ENCODE results near the gene CPEB3. TPM values are rescaled to one million over a fixed set of nuclear protein-coding genes. Genes with fewer than 3 reads are reported as not detected.
A peak's percentile ranks its signal among the peaks of the same experiment; 100 is the strongest.
"Not testable (repeated sequence)": the region's sequence is repeated elsewhere in the genome, so short reads cannot be mapped to it uniquely, and the experiment has no call there.

CPEB3 gene
- total and polyA plus RNA-seq, 3 experiments from 2014 or later, result 1.6 to 2.1 (median 2.1) TPM

DNA sequence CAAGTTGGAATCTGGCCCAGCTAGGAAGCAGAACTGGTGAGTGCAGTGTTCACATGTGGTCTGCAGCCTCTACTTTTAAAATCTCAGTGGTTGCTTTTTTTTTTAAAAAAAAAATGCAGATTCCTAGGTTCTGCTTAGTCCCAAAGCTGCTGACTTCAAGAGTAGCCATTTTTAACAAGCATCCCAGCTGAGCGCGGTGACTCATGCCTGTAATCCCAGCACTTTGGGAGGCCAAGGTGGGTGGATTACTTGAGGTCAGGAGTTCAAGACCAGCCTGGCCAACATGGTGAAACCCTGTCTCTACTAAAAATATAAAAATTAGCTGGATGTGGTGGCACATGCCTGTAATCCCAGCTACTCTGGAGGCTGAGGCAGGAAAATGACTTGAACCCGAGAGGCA, 265.5 kb downstream of the CPEB3 start:
- DNase-seq; H3K27ac ChIP-seq (ENCODE audit: low read depth, low read length); H3K4me1 Mint-ChIP-seq; H3K27me3 Mint-ChIP-seq; POLR2A ChIA-PET; H3K4me3 ChIP-seq (ENCODE audit: low read length); H3K9me3 Mint-ChIP-seq; H3K4me1 ChIP-seq (ENCODE audit: insufficient read depth, low read length); CTCF ChIA-PET; H3K4me3 Mint-ChIP-seq; H3K27ac Mint-ChIP-seq; H3K9me3 ChIP-seq (ENCODE audit: low read length); H3K27me3 ChIP-seq (ENCODE audit: insufficient read depth, low read length, poor library complexity, severe bottlenecking): not testable (repeated sequence)
- H3K36me3 ChIP-seq (ENCODE audit: insufficient read depth, low read length), result peaks cover 33% of the 10 kb centered on the region
- peaks cover 15 to 82% (median 47%) of the 10 kb centered on the region in 3 donors for H3K36me3 Mint-ChIP-seq

DNA sequence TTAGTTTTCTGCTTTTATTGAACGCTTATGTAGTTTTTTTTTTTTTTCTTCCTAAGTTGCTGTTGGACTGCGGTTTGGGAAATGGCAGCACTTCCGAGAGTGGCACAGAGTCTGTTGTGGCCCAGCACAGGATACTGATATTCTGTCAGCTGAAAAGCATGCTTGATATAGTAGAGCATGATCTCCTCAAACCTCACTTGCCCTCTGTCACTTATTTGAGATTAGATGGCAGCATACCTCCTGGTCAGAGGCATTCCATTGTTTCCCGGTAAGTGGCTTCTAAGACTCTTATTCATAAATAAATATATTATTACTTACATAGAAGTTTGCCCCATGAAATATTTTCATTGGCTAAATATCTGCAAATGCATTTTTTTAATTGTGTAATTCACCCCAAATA, 266.2 kb downstream of the CPEB3 start:
- Mint-ChIP-seq H3K9me3 (no peaks in the 10 kb centered on the region), H3K36me3 (peaks cover 15 to 84% (median 48%) of the 10 kb centered on the region in 3 donors), H3K27ac (peak overlapping the region in 1 of 8 donors; percentile 47), H3K4me1 (no peaks in the 10 kb centered on the region), H3K4me3 (no peak overlapping the region), H3K27me3 (no peaks in the 10 kb centered on the region)
- H3K4me1 ChIP-seq (ENCODE audit: insufficient read depth, low read length), result no peaks in the 10 kb centered on the region
- no peak for DNase-seq
- no peaks in the 10 kb centered on the region for H3K27me3 ChIP-seq (ENCODE audit: insufficient read depth, low read length, poor library complexity, severe bottlenecking)
- POLR2A ChIA-PET, result no interaction called here
- peaks cover 36% of the 10 kb centered on the region for H3K36me3 ChIP-seq (ENCODE audit: insufficient read depth, low read length)
- H3K27ac ChIP-seq (ENCODE audit: low read depth, low read length), result no peak overlapping the region
- no peaks in the 10 kb centered on the region for H3K9me3 ChIP-seq (ENCODE audit: low read length)
- CTCF ChIA-PET, result no interaction called here
- no peak overlapping the region for H3K4me3 ChIP-seq (ENCODE audit: low read length)

DNA sequence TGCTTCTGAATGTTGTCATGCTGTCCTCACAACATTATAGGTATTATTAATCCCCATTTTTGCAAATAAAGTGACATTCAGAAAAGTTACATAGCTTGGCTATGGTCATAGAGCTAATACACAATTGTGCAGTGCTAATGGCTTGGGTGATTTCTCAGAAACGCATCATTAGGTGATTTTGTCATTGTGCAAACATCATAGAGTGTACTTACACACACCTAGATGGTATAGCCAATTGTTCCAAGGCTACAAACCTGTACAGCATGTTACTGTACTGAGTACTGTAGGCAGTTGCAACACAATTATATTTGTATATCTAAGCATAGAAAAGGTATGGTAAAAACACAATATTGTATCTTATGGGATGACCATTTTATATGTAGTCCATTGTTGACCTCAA, 276.3 kb downstream of the CPEB3 start:
- CTCF ChIA-PET, result no interaction called here
- Mint-ChIP-seq H3K9me3 (no peaks in the 10 kb centered on the region), H3K36me3 (peaks cover 18 to 81% (median 36%) of the 10 kb centered on the region in 3 donors), H3K27me3 (peaks cover 0 to 2% of the 10 kb centered on the region in 2 donors), H3K27ac (no peak overlapping the region), H3K4me1 (peaks cover 3 to 11% (median 6%) of the 10 kb centered on the region in 3 donors), H3K4me3 (no peak overlapping the region)
- Histone ChIP-seq H3K4me1 (ENCODE audit: insufficient read depth, low read length) (no peaks in the 10 kb centered on the region), H3K4me3 (ENCODE audit: low read length) (no peak overlapping the region), H3K36me3 (ENCODE audit: insufficient read depth, low read length) (peaks cover 36% of the 10 kb centered on the region), H3K27me3 (ENCODE audit: insufficient read depth, low read length, poor library complexity, severe bottlenecking) (no peaks in the 10 kb centered on the region), H3K9me3 (ENCODE audit: low read length) (no peaks in the 10 kb centered on the region), H3K27ac (ENCODE audit: low read depth, low read length) (no peak overlapping the region)
- DNase-seq, result no peak
- POLR2A ChIA-PET, result no interaction called here

DNA sequence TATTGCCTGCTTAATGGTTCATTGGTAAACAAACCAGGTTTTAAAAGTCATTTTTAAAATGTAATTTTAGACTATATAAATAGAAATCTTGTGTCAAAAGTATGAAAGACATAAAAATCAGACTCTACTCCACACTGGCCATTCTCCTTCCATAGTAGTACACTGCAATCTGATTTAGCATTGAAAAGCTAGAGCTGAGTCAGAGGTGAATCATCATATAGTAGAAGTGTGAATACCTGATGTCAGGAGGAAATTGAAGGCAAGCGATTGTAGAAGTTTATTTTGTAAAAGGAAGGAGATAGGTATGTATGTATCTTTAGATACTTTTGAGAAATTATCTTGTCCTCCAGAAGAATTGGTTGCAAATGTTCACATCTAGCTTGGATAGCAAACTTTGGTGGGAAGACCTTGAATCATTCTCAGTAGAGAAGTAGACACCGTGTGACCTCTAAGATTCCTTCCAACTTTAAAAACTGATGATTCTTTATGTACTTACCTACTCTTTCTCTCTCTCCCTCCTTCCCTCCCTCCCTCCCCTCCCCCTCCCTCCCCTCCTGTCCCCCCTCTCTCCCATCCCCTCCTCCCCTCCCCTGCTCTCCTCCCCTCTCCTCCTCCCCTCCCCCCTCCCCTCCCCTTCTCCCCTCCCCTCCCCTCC, 279.2 kb downstream of the CPEB3 start:
- DNase-seq, result no peak
- Mint-ChIP-seq H3K36me3 (peaks cover 10 to 79% (median 27%) of the 10 kb centered on the region in 3 donors), H3K27ac (no peak overlapping the region), H3K4me3 (no peak overlapping the region), H3K27me3 (no peaks in the 10 kb centered on the region), H3K9me3 (no peaks in the 10 kb centered on the region), H3K4me1 (peaks cover 17 to 29% (median 27%) of the 10 kb centered on the region in 3 donors)
- ChIA-PET POLR2A (interaction anchor here (0.9 kb wide), 1 partner anchor 88 kb away, joined by 3 read pairs; the partner anchor contains the start of gene BTAF1), CTCF (no interaction called here)
- Histone ChIP-seq H3K27ac (ENCODE audit: low read depth, low read length) (no peak overlapping the region), H3K9me3 (ENCODE audit: low read length) (no peaks in the 10 kb centered on the region), H3K27me3 (ENCODE audit: insufficient read depth, low read length, poor library complexity, severe bottlenecking) (no peaks in the 10 kb centered on the region), H3K36me3 (ENCODE audit: insufficient read depth, low read length) (peaks cover 22% of the 10 kb centered on the region), H3K4me3 (ENCODE audit: low read length) (no peak overlapping the region), H3K4me1 (ENCODE audit: insufficient read depth, low read length) (peaks cover 5% of the 10 kb centered on the region)

DNA sequence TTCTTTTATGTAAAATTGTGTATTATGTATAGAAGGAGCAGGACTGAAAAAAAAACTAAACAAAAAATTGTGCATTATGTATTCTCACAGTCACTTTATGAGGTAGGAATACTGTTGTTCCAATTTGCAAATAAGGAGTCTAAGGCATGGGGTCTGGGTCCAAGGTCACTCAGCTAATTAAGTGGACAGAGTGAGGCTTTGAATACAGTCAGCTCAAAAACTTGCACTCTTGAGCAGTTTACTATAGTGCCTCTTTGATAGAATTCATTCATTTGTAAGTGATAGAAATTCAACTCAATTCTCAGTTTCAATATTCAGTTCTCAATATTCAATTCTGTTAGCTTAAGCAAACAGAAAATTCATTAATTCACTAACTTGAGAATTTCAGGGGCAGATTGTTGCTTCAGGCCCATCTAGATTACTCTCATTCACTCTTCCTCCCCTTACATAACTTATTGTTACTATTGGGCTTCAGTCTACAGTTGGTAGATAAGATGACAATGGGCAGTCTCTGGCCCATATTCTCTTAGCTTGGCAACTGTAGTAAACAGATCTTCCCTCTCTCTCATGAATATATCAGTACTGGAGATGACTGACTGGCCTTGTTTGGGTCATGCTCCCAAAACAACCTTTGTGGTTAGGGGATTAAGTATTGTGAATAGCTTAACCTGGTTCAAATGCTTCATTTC, 280.7 kb downstream of the CPEB3 start:
- peaks cover 22% of the 10 kb centered on the region for H3K36me3 ChIP-seq (ENCODE audit: insufficient read depth, low read length)
- H3K4me1 ChIP-seq (ENCODE audit: insufficient read depth, low read length), result peaks cover 5% of the 10 kb centered on the region
- H3K27me3 ChIP-seq (ENCODE audit: insufficient read depth, low read length, poor library complexity, severe bottlenecking), result no peaks in the 10 kb centered on the region
- no peak overlapping the region for H3K4me3 Mint-ChIP-seq
- ChIA-PET CTCF (no interaction called here), POLR2A (no interaction called here)
- H3K36me3 Mint-ChIP-seq, result peaks cover 2 to 79% (median 25%) of the 10 kb centered on the region in 3 donors
- H3K27ac Mint-ChIP-seq, result peak overlapping the region in 4 of 8 donors; percentile 19 to 48 (median 37)
- no peak for DNase-seq
- H3K4me3 ChIP-seq (ENCODE audit: low read length), result no peak overlapping the region
- no peaks in the 10 kb centered on the region for H3K9me3 ChIP-seq (ENCODE audit: low read length)
- H3K27ac ChIP-seq (ENCODE audit: low read depth, low read length), result no peak overlapping the region
- H3K27me3 Mint-ChIP-seq, result no peaks in the 10 kb centered on the region
- peaks cover 17 to 32% (median 27%) of the 10 kb centered on the region in 3 donors for H3K4me1 Mint-ChIP-seq
- no peaks in the 10 kb centered on the region for H3K9me3 Mint-ChIP-seq

DNA sequence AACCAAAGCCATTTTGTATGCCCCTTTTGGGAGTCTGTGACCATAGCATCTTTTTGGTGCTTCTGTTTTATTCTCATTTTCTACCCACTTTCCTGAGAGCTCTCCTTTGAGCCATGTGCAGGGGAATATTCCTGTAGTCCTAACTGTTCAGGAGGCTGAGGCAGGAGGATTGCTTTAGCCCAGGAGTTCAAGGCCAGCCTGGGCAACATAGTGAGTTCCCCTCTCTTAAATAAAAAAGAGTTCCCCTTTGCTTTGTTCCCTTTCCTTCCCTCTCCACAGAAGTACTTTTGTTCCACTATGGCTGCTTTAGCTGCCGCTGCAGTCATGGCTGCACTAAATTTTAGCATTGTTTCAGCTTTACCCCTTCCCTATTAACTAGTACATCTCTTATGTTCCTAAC, 281.4 kb downstream of the CPEB3 start:
- H3K9me3 Mint-ChIP-seq, result no peaks in the 10 kb centered on the region
- H3K27ac ChIP-seq (ENCODE audit: low read depth, low read length), result no peak overlapping the region
- CTCF ChIA-PET, result no interaction called here
- no peaks in the 10 kb centered on the region for H3K9me3 ChIP-seq (ENCODE audit: low read length)
- peaks cover 5% of the 10 kb centered on the region for H3K4me1 ChIP-seq (ENCODE audit: insufficient read depth, low read length)
- no peak for DNase-seq
- peaks cover 22% of the 10 kb centered on the region for H3K36me3 ChIP-seq (ENCODE audit: insufficient read depth, low read length)
- H3K27me3 Mint-ChIP-seq, result no peaks in the 10 kb centered on the region
- H3K36me3 Mint-ChIP-seq, result peaks cover 4 to 78% (median 30%) of the 10 kb centered on the region in 3 donors
- no peak overlapping the region for H3K4me3 Mint-ChIP-seq
- no peak overlapping the region for H3K4me3 ChIP-seq (ENCODE audit: low read length)
- peak overlapping the region in 3 of 8 donors; percentile 15 to 75 (median 18) for H3K27ac Mint-ChIP-seq
- H3K27me3 ChIP-seq (ENCODE audit: insufficient read depth, low read length, poor library complexity, severe bottlenecking), result no peaks in the 10 kb centered on the region
- H3K4me1 Mint-ChIP-seq, result peaks cover 17 to 32% (median 27%) of the 10 kb centered on the region in 3 donors
- POLR2A ChIA-PET, result no interaction called here

DNA sequence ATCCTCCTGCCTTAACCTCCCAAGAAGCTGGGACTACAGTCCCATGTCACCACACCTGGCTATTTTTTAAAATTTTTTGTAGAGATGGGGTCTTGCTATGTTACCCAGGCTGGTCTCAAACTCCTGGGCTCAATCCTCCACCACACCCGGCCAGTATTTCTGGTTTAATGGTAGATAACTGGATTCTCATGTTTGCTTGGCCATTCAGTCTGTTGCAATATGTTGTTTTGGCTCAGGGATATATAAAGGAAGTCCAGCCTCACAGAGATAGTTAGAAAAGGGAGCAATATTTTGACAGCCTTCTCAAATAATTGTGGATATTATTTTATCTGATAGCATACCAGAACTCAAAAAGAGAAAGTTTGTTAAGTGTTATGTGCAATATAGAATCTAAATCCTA, 284.9 kb downstream of the CPEB3 start:
- no peak overlapping the region for H3K4me3 Mint-ChIP-seq
- Histone ChIP-seq H3K4me1 (ENCODE audit: insufficient read depth, low read length) (peaks cover 5% of the 10 kb centered on the region), H3K27me3 (ENCODE audit: insufficient read depth, low read length, poor library complexity, severe bottlenecking) (no peaks in the 10 kb centered on the region), H3K4me3 (ENCODE audit: low read length) (no peak overlapping the region), H3K9me3 (ENCODE audit: low read length) (no peaks in the 10 kb centered on the region), H3K27ac (ENCODE audit: low read depth, low read length) (no peak overlapping the region), H3K36me3 (ENCODE audit: insufficient read depth, low read length) (peaks cover 11% of the 10 kb centered on the region)
- peak overlapping the region in 1 of 8 donors; percentile 63 for H3K27ac Mint-ChIP-seq
- ChIA-PET CTCF (no interaction called here), POLR2A (no interaction called here)
- no peaks in the 10 kb centered on the region for H3K27me3 Mint-ChIP-seq
- H3K36me3 Mint-ChIP-seq, result peaks cover 17 to 78% (median 33%) of the 10 kb centered on the region in 3 donors
- no peak for DNase-seq
- H3K4me1 Mint-ChIP-seq, result peaks cover 15 to 28% (median 23%) of the 10 kb centered on the region in 3 donors
- H3K9me3 Mint-ChIP-seq, result no peaks in the 10 kb centered on the region

DNA sequence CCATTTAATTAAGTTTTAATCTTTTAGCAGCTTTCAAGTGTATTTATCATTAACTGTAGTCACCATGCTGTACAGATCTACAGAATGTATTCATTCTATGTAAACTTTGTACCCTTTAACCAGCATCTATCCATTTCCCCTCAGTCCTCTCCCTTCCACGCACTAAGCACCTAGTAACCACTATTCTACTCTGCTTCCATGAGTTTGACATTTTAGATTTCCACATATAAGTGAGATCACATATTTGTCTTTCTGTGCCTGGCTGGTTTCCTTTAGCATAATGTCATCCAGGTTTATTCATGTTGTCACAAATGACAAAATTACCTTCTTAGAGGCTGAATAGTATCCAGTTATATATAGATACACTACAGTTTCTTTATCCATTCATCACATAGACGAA, 287.6 kb downstream of the CPEB3 start:
- ChIA-PET CTCF (interaction anchor here (0.6 to 0.7 kb wide), 2 partner anchors 77 to 243 kb away, joined by 3 read pairs; no protein-coding TSS in a partner anchor), POLR2A (no interaction called here)
- Mint-ChIP-seq H3K27me3 (no peaks in the 10 kb centered on the region), H3K4me3 (no peak overlapping the region), H3K36me3 (peaks cover 23 to 76% (median 31%) of the 10 kb centered on the region in 3 donors), H3K27ac (no peak overlapping the region), H3K4me1 (peaks cover 4 to 12% (median 7%) of the 10 kb centered on the region in 3 donors), H3K9me3 (no peaks in the 10 kb centered on the region)
- Histone ChIP-seq H3K4me1 (ENCODE audit: insufficient read depth, low read length) (no peaks in the 10 kb centered on the region), H3K36me3 (ENCODE audit: insufficient read depth, low read length) (peaks cover 4% of the 10 kb centered on the region), H3K4me3 (ENCODE audit: low read length) (no peak overlapping the region), H3K27me3 (ENCODE audit: insufficient read depth, low read length, poor library complexity, severe bottlenecking) (no peaks in the 10 kb centered on the region), H3K9me3 (ENCODE audit: low read length) (no peaks in the 10 kb centered on the region), H3K27ac (ENCODE audit: low read depth, low read length) (no peak overlapping the region)
- no peak for DNase-seq
